Suprapubic skin (tissue), 4 donors: ENCODE results near the gene IL4R. TPM values are rescaled to one million over a fixed set of nuclear protein-coding genes. Genes with fewer than 3 reads are reported as not detected.

Experiments
- DNase-seq, 2 donors: peaks; one replicate each; pipeline ENCODE4 v3.0.0-alpha.2; 2019; ENCODE audit warnings: low spot score in 2 of 2
- H3K27ac ChIP-seq: fragments of 200-600 bp; sonication (generic); one replicate; pipeline ENCODE4 v1.5.1; 2019
- H3K27me3 ChIP-seq: fragments of 200-600 bp; sonication (generic); one replicate; pipeline ENCODE4 v1.5.1; 2019
- H3K36me3 ChIP-seq: fragments of 200-600 bp; sonication (generic); one replicate; pipeline ENCODE4 v1.5.1; 2019
- H3K4me1 ChIP-seq: fragments of 200-600 bp; sonication (generic); one replicate; pipeline ENCODE4 v1.5.1; 2019
- H3K4me3 ChIP-seq: fragments of 200-600 bp; sonication (generic); one replicate; pipeline ENCODE4 v1.5.1; 2019; ENCODE audit warnings: mild to moderate bottlenecking
- H3K9me3 ChIP-seq: fragments of 200-600 bp; sonication (generic); one replicate; pipeline ENCODE4 v1.5.1; 2019
- CTCF ChIP-seq, 2 donors: fragments of 200-600 bp in 1 of 2; fragments of 450-650 bp in 1 of 2; sonication (generic) in 1 of 2; IDR thresholded peaks; one replicate each; pipeline ENCODE4 v1.5.1; 2016 to 2019; ENCODE audit warnings: antibody characterized with exemption in 2 of 2, mild to moderate bottlenecking in 1 of 2, moderate library complexity in 1 of 2
- EP300 ChIP-seq: sonication (generic); formaldehyde crosslinking; IDR thresholded peaks from one replicate; pipeline ENCODE4 v1.6.1; 2017; ENCODE audit warnings: antibody characterized with exemption
- POLR2A ChIP-seq, 2 donors: fragments of 450-650 bp; IDR thresholded peaks; one replicate each; pipeline ENCODE4 v1.6.1; 2017; ENCODE audit warnings: antibody characterized with exemption in 2 of 2, mild to moderate bottlenecking in 2 of 2, moderate library complexity in 2 of 2
- POLR2AphosphoS5 ChIP-seq, 3 donors: sonication (generic); formaldehyde crosslinking; IDR thresholded peaks; one replicate each; pipeline ENCODE4 v1.6.1; 2017; ENCODE audit warnings: antibody characterized with exemption in 3 of 3
- WGBS: methylation state at CpG from one replicate; pipeline ENCODE4 v1.1.5; 2018; 5-methylcytosine and 5-hydroxymethylcytosine counted together
- total RNA-seq, 4 donors: library from RNA; depleted of rRNA; stranded (reverse); fragments of >200 nt; gene quantifications; one replicate each; pipeline ENCODE4 v1.1.0, GENCODE V29; 2016

IL4R gene
- total RNA-seq, 4 donors from 2014 or later, result 27.2 to 32.8 (median 30.5) TPM

- no peaks in the 10 kb centered on the region for H3K27me3 ChIP-seq
- H3K4me1 ChIP-seq, result no peaks in the 10 kb centered on the region
- H3K4me3 ChIP-seq, result no peak overlapping the region
- no peak overlapping the region for H3K27ac ChIP-seq
- no peaks in the 10 kb centered on the region for H3K9me3 ChIP-seq
- DNase-seq, result no peak
- peaks cover 88% of the 10 kb centered on the region for H3K36me3 ChIP-seq
- TF ChIP-seq POLR2AphosphoS5 (IDR thresholded peaks at IDR 0.05), result no peak
- no peak for TF ChIP-seq EP300
- TF ChIP-seq CTCF (IDR thresholded peaks at IDR 0.05), result no peak
- TF ChIP-seq POLR2A (IDR thresholded peaks at IDR 0.05), result no peak
- 92% methylated on average over 7 of the region's 8 CpGs for WGBS
Measured at GRCh38 chr16:27345201-27345600, 31.4 kb downstream of the IL4R start.

GRCh38 chr16:27346819-27347218 lies 33.0 kb downstream of the IL4R start:
- no peaks in the 10 kb centered on the region for H3K9me3 ChIP-seq
- no peak overlapping the region for H3K4me3 ChIP-seq
- H3K27ac ChIP-seq, result no peak overlapping the region
- no peaks in the 10 kb centered on the region for H3K27me3 ChIP-seq
- 57% methylated on average over 5 of the region's 5 CpGs for WGBS
- no peak for DNase-seq
- peaks cover 87% of the 10 kb centered on the region for H3K36me3 ChIP-seq
- TF ChIP-seq EP300 (no peak), CTCF (IDR thresholded peaks at IDR 0.05) (no peak), POLR2A (IDR thresholded peaks at IDR 0.05) (no peak), POLR2AphosphoS5 (IDR thresholded peaks at IDR 0.05) (no peak)
- H3K4me1 ChIP-seq, result no peaks in the 10 kb centered on the region

- H3K27ac ChIP-seq, result no peak overlapping the region
- DNase-seq, result no peak
- 82% methylated on average over 8 of the region's 9 CpGs for WGBS
- no peak overlapping the region for H3K4me3 ChIP-seq
- H3K27me3 ChIP-seq, result no peaks in the 10 kb centered on the region
- H3K36me3 ChIP-seq, result peaks cover 87% of the 10 kb centered on the region
- no peaks in the 10 kb centered on the region for H3K4me1 ChIP-seq
- TF ChIP-seq POLR2A (IDR thresholded peaks at IDR 0.05) (no peak), EP300 (no peak), CTCF (IDR thresholded peaks at IDR 0.05) (no peak), POLR2AphosphoS5 (IDR thresholded peaks at IDR 0.05) (no peak)
- H3K9me3 ChIP-seq, result no peaks in the 10 kb centered on the region
Measured at GRCh38 chr16:27347930-27348685, 34.3 kb downstream of the IL4R start.

- H3K27me3 ChIP-seq, result no peaks in the 10 kb centered on the region
- no peak for DNase-seq
- H3K4me3 ChIP-seq, result no peak overlapping the region
- peaks cover 88% of the 10 kb centered on the region for H3K36me3 ChIP-seq
- TF ChIP-seq POLR2A (IDR thresholded peaks at IDR 0.05), result no peak
- TF ChIP-seq EP300, result no peak
- TF ChIP-seq POLR2AphosphoS5 (IDR thresholded peaks at IDR 0.05), result no peak
- TF ChIP-seq CTCF (IDR thresholded peaks at IDR 0.05), result no peak
- 92% methylated on average over 3 of the region's 3 CpGs for WGBS
- H3K4me1 ChIP-seq, result no peaks in the 10 kb centered on the region
- H3K27ac ChIP-seq, result no peak overlapping the region
- no peaks in the 10 kb centered on the region for H3K9me3 ChIP-seq
Measured at GRCh38 chr16:27349276-27349675, 35.5 kb downstream of the IL4R start.

- H3K4me3 ChIP-seq, result no peak overlapping the region
- no peak for DNase-seq
- H3K27ac ChIP-seq, result no peak overlapping the region
- 90% methylated on average over 3 of the region's 3 CpGs for WGBS
- no peak for TF ChIP-seq POLR2A (IDR thresholded peaks at IDR 0.05)
- TF ChIP-seq CTCF (IDR thresholded peaks at IDR 0.05), result no peak
- TF ChIP-seq POLR2AphosphoS5 (IDR thresholded peaks at IDR 0.05), result no peak
- no peak for TF ChIP-seq EP300
- H3K9me3 ChIP-seq, result no peaks in the 10 kb centered on the region
- no peaks in the 10 kb centered on the region for H3K27me3 ChIP-seq
- H3K36me3 ChIP-seq, result peaks cover 88% of the 10 kb centered on the region
- no peaks in the 10 kb centered on the region for H3K4me1 ChIP-seq
Measured at GRCh38 chr16:27350006-27350405, 36.2 kb downstream of the IL4R start.
